Measurements from ENCODE around the gene FCSK. TPM values are rescaled to one million over a fixed set of nuclear protein-coding genes. Genes with fewer than 3 reads are reported as not detected.

Gene FCSK
- total and polyA plus RNA-seq, 2 of the 13 experiments (the other 11 are each of a cell fraction or from before 2014, with no cell fraction given), result 9.1 to 19.2 TPM

DNA sequence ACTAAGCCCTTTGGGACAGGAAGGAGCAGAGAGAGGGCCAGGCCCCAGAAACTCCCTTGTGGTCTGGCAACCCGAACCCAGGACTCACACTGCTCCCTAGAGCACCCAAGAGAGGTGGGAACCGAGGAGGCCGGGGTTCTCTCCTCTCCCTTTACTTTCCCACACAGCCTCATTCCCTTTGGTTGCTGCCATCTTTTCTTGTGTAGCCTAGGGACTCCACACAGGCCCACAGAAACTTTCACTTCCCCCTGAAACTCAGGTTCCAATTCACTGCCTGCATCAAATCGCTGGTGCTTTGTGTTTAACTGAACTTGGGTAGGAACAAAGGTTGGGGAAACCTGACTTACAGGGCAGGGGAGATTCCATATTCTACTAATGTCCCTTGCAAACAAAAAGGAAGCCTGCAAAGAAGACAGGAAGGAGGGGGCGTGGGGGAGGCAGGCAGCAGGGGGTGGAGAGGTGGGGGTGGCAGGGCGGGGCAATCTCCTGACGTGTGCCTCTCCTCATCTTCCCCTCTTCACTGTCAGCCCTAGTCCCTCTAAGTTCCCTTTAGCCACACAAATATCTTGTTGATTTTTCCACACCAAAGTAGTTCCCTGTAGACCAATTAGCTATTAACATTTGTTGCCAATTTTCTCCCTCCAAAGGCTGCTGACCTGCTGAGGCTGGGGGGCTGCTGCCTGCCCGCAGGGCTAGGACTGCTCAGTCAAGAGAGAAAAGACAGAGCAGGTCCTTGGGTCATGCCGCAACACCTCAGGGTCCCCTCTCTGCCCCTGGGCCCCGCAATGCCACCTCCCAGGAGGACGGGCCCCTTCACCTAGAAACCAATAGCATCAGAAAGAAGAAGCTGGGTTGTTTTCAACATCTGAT, 23.5 kb upstream of the FCSK start (continued):
- TF ChIP-seq NONO (IDR thresholded peaks at IDR 0.05) (no peak), NONO (CRISPR knock-in tag; conservative IDR thresholded peaks at IDR 0.05) (no peak), ZNF20 (CRISPR knock-in tag; IDR thresholded peaks at IDR 0.05) (no peak), TEAD2 (CRISPR knock-in tag; IDR thresholded peaks at IDR 0.05) (no peak), NFE2 (CRISPR knock-in tag; IDR thresholded peaks at IDR 0.05) (no peak), POLR2AphosphoS2 (IDR thresholded peaks at IDR 0.05; ENCODE audit: low read depth, low read length) (no peak), TARDBP (CRISPR knock-in tag; IDR thresholded peaks at IDR 0.05) (0 out of 2 replicates have a peak, but pooled peaks have one; percentile 35), SIX1 (CRISPR knock-in tag; IDR thresholded peaks at IDR 0.05; ENCODE audit: borderline replicate concordance) (no peak), NR2F1 (CRISPR knock-in tag; IDR thresholded peaks at IDR 0.05) (no peak), ZNF138 (CRISPR knock-in tag; IDR thresholded peaks at IDR 0.05; ENCODE audit: low read depth) (no peak), ZNF572 (CRISPR knock-in tag; IDR thresholded peaks at IDR 0.05) (no peak), SMAD9 (CRISPR knock-in tag; IDR thresholded peaks at IDR 0.05) (no peak), SCMH1 (CRISPR knock-in tag; IDR thresholded peaks at IDR 0.05; ENCODE audit: borderline replicate concordance) (no peak), KAT2B (IDR thresholded peaks at IDR 0.05; ENCODE audit: borderline replicate concordance, low read depth, low read length) (no peak), GABPB1 (CRISPR knock-in tag; IDR thresholded peaks at IDR 0.05) (peak; percentile 15; the same call in 1 of the 2 replicates), MATR3 (CRISPR knock-in tag; IDR thresholded peaks at IDR 0.05) (no peak), ZSCAN31 (CRISPR knock-in tag; IDR thresholded peaks at IDR 0.05; ENCODE audit: low read depth) (no peak)
- TF ChIP-seq, protein P1, sequence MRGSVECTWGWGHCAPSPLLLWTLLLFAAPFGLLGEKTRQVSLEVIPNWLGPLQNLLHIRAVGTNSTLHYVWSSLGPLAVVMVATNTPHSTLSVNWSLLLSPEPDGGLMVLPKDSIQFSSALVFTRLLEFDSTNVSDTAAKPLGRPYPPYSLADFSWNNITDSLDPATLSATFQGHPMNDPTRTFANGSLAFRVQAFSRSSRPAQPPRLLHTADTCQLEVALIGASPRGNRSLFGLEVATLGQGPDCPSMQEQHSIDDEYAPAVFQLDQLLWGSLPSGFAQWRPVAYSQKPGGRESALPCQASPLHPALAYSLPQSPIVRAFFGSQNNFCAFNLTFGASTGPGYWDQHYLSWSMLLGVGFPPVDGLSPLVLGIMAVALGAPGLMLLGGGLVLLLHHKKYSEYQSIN (CRISPR knock-in tag; IDR thresholded peaks at IDR 0.05; ENCODE audit: borderline replicate concordance), result no peak
- TF ChIP-seq, protein P2, sequence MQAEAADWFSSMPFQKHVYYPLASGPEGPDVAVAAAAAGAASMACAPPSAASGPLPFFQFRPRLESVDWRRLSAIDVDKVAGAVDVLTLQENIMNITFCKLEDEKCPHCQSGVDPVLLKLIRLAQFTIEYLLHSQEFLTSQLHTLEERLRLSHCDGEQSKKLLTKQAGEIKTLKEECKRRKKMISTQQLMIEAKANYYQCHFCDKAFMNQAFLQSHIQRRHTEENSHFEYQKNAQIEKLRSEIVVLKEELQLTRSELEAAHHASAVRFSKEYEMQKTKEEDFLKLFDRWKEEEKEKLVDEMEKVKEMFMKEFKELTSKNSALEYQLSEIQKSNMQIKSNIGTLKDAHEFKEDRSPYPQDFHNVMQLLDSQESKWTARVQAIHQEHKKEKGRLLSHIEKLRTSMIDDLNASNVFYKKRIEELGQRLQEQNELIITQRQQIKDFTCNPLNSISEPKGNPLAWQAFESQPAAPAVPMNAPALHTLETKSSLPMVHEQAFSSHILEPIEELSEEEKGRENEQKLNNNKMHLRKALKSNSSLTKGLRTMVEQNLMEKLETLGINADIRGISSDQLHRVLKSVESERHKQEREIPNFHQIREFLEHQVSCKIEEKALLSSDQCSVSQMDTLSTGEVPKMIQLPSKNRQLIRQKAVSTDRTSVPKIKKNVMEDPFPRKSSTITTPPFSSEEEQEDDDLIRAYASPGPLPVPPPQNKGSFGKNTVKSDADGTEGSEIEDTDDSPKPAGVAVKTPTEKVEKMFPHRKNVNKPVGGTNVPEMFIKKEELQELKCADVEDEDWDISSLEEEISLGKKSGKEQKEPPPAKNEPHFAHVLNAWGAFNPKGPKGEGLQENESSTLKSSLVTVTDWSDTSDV (CRISPR knock-in tag; IDR thresholded peaks at IDR 0.05), result no peak
- TF ChIP-seq, protein P3, sequence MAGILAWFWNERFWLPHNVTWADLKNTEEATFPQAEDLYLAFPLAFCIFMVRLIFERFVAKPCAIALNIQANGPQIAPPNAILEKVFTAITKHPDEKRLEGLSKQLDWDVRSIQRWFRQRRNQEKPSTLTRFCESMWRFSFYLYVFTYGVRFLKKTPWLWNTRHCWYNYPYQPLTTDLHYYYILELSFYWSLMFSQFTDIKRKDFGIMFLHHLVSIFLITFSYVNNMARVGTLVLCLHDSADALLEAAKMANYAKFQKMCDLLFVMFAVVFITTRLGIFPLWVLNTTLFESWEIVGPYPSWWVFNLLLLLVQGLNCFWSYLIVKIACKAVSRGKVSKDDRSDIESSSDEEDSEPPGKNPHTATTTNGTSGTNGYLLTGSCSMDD (CRISPR knock-in tag; IDR thresholded peaks at IDR 0.05), result no peak
- TF ChIP-seq, protein P4, sequence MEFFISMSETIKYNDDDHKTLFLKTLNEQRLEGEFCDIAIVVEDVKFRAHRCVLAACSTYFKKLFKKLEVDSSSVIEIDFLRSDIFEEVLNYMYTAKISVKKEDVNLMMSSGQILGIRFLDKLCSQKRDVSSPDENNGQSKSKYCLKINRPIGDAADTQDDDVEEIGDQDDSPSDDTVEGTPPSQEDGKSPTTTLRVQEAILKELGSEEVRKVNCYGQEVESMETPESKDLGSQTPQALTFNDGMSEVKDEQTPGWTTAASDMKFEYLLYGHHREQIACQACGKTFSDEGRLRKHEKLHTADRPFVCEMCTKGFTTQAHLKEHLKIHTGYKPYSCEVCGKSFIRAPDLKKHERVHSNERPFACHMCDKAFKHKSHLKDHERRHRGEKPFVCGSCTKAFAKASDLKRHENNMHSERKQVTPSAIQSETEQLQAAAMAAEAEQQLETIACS (CRISPR knock-in tag; IDR thresholded peaks at IDR 0.05), result no peak
- TF ChIP-seq, protein P5, sequence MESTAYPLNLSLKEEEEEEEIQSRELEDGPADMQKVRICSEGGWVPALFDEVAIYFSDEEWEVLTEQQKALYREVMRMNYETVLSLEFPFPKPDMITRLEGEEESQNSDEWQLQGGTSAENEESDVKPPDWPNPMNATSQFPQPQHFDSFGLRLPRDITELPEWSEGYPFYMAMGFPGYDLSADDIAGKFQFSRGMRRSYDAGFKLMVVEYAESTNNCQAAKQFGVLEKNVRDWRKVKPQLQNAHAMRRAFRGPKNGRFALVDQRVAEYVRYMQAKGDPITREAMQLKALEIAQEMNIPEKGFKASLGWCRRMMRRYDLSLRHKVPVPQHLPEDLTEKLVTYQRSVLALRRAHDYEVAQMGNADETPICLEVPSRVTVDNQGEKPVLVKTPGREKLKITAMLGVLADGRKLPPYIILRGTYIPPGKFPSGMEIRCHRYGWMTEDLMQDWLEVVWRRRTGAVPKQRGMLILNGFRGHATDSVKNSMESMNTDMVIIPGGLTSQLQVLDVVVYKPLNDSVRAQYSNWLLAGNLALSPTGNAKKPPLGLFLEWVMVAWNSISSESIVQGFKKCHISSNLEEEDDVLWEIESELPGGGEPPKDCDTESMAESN (CRISPR knock-in tag; conservative IDR thresholded peaks at IDR 0.05), result no peak

All from HepG2 (cell line).